Fibroblast of the conjunctiva (primary cell): ENCODE measurements around the gene MAB21L4.

Experiments
- DNase-seq: peaks from one replicate; pipeline ENCODE4 v3.0.0-alpha.2; 2010; ENCODE audit warnings: low read depth

Gene MAB21L4

DNA sequence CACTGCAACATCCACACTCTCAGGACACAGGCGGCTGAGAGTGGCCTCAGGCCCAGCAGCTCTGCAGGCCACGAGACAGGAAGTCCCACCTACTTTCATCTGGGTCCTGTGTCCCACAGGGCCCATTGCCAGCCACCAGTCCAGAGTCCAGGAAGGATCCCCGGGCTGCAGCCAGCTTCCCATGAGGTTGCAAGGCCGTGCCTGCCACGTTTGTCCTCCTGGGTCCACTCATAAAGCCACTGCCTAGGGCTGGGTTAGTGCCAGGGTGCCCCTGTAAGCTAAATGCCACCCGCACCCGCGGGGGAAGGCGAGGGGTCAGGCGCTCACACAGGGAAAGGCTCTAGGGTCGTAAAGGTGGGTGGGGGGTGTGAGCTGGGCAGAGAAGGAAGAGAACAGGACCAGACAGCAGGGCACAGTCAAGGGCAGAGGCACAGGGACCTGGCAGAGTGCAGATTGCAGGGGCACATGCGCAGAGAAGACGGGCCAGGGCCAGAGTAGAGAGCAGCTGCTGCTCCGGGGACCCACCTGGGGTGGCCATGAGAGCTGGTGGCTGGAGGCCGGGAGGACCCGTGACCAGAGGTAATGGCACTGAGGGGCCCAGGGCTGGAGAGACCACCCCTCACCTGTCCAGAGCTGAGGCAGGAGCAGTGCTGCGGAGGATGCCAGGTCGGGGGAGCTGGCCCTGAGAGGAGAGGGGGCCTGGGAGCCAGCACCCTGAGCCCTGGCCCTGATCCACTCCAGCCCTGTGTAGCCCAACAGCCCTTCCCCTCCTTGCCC lies 19.3 kb downstream of the MAB21L4 start:
- DNase-seq, result no peak

DNA sequence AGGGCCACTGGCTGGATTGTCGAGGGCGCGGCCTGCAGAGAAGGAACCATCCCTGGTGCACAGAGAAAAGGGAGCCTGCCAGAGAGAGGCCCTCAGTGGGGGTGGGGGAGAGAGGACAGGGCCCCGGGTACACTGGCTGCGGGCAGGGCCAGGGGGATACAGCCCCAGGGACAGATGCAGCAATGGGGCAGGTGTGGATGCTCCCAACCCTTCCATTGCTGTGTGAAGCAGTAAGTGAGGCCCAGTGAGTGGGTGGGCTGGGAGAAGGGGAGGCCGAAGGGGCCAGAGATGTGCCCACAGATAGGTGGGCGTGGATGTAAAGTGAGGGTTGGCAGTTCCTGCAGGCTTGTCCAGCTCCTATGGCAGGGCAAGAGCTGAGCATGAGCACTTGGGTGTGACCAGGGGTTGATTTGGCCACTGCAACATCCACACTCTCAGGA lies 19.9 kb downstream of the MAB21L4 start:
- no peak for DNase-seq

DNA sequence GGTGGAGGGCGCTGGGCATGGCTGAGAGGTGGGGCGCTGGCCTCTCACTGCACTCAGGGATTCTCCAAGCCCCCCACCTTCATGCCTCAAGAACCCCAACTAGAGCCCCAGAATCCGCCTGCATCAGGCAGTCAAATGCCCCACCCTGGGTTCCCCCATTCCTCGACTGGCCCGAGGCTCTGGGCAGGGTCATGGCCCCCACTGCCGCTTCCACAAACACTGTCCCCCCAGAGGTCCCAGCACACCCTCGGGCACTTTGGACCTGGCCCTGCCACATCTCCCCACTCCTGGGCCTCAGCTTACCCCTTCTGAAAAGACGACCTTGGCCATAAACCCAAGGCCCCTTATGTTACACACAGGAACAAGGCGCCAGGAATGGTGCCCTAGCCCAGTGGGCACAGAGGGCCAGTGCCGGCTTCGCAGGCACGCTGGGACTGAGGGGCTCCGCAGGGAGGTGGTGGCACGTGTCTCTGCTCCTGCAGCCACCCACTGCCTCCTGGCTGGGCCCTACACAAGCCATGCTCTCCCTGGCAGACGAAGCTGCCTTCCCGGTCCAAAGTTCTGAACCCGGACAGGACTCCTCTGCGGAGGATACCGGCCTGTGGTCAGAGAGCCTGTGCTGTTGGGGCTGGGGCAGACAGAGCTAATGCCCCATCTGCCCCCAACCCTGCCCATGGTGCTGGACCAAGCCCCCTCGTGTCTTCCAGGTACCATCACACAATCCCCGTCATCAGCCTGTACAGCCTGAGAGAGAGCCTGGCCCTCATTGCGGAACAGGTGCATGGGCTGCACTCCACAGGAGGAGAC lies 20.5 kb downstream of the MAB21L4 start:
- no peak for DNase-seq

DNA sequence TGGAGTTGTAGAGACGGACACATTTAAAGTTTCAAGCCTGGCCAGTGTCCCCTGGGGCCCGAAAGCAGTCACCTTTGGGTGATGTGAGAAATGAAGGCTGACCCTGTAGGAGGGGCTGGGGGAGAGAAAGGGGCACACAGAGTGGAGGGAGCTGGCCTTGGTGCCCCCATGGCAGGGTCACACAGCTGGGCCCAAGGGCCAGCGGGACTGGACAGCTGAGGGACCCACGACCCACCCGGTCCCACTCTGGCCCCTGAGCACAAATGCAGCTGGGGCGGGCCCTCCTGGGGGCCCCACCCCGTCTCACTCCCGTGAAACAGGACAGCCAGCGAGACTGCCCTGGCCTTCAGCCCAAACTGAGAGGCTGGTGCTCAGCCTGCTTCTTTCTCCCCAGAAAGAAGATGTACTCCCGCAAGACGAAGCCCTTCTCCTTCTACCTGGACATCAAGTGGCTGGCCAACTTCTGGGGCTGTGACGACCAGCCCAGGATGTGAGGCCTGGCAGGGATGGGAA lies 21.2 kb downstream of the MAB21L4 start:
- no peak for DNase-seq

DNA sequence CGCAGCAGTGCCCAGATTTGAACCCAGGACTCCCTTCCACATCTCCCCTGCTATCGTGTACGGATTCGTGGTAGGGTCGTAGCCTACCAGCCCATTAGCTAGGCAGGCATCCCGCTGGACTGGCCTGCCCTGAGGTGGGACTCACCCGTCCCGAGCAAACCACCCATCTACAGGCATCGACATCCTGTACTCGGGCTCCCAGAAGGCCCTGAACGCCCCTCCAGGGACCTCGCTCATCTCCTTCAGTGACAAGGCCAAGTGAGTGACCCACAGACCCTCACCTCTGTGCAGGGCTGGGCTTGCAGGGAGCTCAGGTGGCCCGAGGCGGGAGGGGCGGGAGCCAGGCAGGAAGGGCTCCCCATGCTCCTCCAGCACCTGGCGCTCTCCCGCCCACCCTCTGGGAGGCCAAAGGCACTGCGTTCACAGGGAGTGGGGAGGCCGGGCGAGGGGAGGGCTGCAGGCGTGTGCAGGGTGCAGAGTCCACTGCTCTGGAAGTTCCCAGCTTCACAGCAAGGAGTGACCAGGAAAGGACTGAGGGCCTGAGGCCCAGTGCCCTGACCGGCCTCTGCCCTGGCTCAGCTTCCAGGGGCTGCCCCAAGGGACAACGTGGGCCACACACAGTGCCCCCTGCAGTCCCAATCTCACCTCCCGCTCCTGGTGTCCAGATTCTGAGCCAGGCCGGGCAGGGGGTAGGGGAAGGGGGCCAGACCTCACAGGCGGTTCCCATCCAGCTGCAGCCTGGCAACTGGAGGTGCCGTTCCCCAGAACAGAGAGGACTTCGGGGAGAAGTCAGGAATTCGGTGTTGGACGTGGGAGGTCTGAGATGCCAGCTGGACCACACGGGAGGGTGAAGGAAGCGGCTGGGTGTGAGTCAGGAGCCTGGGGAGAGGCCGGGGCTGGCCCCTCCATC lies 21.9 kb downstream of the MAB21L4 start:
- no peak for DNase-seq

DNA sequence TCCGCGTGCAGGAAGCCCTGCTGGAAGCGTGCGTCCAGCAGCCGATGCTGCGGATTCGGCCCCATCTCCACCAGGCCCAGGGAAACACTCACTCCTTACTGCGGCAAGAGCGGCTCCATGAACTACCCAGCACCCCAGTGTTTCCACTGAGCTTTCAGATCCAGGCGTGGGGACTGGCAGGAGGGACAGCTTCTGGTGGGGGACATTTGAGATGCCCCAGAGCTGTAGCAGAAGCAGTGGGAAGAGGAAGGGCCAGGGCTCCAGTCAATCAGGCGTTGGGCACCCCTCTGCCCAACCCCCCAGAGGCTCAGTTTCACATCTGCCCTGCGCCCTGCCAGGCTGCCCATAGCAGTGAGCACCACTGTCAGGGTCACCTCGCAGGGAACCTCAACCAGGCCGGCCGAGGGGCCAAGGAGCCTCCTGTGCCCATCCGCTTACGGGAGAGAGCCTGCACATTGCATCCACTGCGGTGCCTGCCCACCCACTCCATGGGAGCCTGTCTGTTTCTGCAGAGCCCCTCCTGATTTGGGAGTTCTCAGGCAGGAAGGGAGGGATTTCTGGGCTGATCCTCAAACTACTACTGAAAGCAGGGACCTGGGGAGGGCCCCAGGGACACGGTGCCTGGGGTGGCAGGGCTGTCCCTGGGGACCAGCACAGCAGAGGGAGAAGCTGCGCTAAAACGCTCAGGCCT lies 22.7 kb downstream of the MAB21L4 start:
- DNase-seq, result no peak

DNA sequence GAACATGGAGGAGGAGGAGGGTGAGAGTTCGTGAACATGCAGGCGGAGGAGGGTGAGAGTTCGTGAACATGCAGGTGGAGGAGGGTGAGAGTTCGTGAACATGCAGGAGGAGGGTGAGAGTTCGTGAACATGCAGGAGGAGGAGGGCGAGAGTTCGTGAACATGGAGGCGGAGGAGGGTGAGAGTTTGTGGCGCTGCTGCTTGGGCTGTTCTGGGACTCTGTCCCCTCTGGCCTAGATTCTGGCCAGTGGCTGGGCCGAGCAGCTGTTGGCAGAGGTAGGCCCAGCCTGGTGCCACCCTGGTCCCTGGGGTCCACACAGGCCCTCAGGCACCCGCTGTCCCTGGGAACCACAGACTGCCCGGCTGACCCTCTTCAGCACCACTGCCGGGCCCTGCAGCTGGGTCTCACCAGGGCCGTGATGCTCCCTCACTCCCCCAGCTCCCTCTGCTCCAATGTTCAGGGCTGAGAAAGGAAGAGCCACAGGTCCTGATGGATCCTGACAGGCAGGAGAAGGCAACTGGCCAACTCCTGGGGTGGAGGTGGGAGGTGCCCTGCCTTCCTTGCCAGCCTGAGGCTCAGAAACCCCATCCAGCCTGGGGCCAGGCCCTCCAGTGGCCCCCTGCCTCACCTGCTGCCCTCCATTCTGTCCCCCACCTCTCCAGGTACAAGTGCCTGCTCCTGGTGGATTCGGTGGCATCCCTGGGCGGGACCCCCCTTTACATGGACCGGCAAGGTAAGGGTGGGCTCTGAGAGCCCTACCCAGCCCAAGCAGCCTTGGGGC lies 23.4 kb downstream of the MAB21L4 start:
- no peak for DNase-seq

DNA sequence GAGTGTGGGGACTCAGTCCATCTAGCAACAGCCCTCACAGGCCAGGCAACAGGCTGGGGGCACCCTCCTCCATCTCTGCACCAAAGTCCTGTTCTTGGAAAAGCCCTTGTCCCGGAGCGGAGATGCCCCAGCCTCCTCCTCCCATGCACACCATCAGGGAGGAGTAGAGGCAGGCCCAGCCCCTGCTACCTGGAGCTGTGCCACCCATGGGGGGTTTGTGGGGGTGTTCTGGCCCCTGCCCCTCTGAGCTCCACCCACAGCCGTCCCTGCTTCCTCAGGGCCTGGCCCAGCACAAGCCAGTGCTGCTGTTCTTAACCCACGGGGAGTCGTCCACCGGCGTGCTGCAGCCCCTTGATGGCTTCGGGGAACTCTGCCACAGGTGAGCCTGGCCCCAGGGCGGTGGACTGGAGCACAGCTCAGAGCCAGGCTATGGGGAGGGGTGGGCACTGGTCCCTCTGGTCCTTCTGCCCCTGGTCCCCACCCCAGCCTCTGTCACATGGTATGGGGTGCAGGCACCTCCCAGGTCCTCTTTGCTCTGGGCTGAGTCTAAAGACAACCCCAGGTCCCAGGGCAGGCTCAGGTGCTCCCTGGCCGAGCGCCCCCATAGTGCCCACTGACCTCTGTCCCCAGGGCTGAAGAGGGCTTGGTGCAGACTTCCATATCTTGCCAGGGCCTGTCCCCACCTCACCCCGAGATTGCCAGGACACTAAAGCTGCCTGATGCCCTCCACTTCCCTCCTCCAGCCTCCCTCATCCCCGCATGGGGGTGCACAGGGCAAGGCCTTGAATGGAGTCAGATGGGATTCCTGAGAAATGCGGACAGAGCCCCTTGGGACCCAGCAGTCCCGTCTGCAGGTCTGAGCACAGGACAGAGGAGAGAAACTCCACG lies 24.6 kb downstream of the MAB21L4 start:
- no peak for DNase-seq

DNA sequence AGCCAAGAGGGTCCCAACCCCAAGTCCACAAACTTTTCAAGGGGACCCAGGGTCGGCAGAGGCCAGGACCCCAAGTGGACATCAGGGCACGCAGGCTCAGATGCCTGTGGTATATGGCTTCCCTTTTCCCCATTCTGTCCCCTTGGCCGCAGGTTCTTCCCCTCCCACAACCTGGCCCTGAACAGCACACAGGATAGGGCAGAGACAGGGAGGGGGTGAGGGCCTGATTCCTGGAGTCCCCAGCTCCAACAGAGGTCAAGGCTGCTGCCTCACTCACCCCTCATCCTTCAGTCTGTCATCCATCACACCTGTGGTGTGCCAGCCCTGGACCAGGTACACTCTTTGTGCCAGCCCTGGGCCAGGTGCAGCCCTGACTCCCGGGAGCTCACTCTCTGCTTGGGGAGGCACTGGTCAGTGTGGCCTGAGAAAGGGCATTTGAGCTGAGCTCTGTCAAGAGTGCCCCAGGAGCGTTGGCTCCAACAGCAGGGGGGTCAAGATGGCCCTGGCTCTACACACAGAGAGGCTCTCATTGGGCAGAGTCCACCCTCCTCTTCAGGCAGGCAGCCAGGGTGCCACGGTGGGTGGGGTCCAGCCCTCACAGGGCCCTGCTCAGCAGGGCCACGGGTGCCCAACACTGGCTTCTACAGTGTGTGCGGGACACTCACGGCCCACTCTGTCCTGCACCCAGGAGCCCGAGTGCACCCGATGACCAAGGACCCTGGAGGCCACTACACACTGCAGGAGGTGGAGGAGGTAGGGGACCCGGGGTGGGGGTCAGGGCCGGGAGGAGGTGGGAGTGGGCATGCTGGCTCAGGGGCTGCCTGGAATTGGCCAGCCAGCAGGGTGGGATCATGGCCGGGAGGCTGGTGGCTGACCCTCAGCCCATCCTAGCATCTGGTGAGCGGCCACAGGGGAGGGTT lies 25.7 kb downstream of the MAB21L4 start:
- no peak for DNase-seq

DNA sequence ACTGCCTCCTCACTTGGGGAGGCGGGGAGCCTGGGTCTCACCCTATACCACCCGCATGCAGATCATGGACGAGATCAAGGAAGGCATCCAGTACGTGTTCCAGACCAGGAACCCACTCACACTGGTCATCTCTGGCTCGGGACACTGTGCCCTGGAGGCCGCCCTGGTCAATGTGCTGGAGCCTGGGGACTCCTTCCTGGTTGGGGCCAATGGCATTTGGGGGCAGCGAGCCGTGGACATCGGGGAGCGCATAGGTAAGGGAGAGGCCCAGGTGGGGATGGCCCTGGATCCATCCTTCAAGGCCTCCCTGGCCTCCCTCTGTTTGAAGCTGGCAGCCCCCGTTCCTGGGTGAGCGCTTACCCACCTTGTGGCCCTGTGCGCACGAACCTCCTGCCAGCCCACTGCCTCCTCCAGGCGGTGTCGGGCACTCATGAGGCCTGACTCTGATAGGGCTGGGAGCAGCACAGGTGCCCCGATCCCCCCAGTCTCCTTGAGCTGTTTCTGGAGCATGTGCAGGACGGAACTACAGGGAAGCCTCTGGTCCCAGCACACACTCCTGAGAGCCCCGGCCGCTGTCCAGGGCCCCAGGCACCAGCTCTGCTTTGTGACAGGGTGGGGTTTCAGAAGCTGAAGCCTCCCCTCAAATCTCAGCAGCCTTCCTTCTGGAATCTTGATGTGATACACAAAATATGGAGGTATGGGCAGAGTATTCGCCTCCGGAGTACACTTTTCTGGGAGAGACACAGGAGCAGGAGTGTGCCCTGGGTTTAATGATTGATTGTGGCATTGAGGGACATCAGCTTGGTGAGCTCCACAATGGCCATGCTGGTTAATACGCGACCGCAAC lies 26.6 kb downstream of the MAB21L4 start:
- no peak for DNase-seq

DNA sequence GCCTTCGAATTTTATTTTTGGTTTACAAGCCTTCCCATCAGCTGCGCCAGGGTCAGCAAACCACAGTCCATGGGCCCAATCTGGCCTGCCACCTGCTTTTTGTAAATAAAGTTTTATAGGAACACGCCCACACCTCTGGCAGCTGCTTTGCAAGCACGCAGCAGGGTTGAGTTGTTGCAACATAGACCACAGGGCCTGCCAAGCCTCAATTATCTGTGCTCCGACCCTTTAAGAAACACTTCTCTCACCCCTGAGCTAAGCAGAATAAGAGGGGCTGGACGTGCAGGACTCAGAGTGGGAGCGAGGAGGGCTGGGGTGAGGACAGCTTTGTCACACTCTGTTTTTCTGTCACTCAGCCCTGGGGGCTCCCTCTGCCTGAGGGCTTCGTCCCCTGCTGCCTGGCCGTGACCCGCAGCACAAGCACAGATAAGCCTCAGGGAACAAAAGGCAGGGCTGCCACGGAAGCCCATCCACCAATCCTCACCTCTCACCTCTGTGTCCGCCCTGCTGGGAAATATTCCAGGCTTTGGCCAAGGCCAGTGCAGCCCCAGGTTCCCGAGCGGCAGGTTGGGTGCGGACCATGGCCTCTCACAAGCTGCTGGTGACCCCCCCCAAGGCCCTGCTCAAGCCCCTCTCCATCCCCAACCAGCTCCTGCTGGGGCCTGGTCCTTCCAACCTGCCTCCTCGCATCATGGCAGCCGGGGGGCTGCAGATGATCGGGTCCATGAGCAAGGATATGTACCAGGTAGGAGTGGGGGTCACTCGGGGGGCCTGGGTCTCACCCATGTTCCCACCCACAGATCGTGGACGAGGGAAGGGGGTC lies 27.5 kb downstream of the MAB21L4 start, which contains the start of gene AGXT:
Gene AGXT (plus strand): TSS at position 539 of the 823 bp plus-strand sequence. CDS start 42 bp downstream, at position 581.
- DNase-seq, result peak; percentile 26

DNA sequence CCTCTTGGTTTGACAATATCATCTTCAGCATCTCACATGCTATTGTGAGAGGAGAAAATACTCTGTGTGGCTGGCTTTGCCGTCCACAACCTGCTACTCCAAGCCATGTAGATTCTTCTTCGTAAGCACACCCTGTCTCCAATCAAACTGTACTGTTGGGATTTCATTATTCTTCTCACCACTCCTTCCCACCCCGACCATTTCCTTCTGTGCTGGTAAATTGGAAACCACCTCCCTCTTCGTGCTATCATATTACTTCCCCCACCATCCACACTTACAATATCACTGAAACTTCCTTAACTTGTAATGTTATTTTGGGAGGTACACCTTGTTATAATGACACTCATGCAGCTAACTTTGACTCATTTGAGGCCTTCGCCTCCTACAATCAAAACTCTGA lies 30.6 kb downstream of the MAB21L4 start:
- no peak for DNase-seq

DNA sequence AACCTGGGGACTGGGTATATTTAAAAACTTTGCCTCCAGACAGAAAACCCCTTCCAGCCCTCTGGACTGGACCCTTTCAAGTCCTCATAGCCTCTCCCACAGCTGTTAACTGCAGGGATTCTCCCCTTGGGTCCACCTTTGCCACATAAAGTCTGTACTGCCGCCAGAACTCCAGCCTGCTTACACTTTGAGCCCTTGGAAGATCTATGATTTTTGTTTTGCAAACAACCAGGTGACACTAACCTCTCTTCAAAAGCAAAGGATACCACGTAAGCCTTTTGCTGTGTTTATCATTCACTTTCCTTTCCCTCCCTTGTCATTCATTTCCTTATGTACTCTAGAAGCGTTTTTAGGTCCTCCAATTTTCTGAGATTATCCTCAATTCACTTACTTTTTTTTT lies 31.5 kb downstream of the MAB21L4 start:
- no peak for DNase-seq

DNA sequence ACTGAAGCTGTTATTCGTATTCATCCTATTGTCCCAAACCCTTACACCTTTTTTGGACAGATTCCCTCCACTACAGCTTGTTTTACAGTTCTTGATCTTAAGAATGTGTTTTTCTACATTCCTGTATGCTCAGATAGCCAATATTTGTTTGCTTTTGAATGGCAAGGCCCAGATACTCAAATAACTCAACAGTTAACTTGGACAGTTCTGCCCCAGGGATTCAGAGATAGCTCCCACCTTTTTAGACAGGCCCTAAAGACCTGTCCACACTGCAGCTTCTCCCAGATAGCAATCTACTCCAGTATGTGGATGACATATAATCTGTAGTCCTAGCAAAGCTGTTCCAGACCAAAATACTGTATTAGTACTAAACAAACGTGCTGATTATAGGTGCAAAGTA lies 34.4 kb downstream of the MAB21L4 start:
- no peak for DNase-seq

DNA sequence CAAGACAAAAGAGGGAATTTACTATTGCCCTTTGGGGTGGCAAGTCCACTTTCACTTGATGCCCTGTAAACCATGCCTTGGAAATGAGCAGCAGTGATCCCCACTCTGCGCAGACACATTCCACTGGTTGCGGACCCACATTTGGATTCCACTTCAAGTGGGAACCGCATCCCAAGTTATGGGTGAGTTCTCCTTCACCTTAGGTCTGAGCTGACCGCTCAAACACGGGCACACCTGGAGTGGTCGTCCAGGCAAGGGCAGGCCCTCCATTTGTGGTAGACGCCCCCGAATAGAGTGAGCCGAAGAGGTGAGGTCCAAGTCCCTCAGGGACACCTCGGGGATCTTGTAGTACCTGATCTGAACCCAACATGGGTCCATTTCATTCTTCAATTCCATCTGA lies 37.1 kb downstream of the MAB21L4 start:
- DNase-seq, result no peak

DNA sequence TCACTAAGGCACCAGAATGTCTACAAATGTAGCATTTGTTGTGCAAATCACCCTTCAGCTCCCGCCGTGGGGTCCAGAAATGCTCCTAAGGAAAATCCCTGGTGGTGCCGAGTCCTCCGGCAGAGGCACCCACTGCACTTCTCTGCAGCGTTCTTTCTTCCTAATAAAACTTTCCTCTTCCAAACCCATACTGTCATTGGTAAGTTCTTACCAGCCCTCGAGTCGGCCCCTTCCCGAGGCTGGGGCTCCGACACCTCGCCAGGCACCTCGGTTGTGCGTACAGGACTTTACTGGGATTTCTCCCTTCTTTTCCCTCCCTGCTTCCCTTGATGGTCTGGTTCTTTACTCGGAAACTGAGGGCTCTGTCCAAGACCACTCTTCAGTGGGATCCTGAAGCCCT lies 37.6 kb downstream of the MAB21L4 start:
- no peak for DNase-seq
